Left hindlimb (tissue), 1 donor: ENCODE measurements around the gene ATP9A.
A peak's percentile ranks its signal among the peaks of the same experiment; 100 is the strongest.
"Not testable (repeated sequence)": the region's sequence is repeated elsewhere in the genome, so short reads cannot be mapped to it uniquely, and the experiment has no call there.

Experiments
- DNase-seq: peaks from one replicate; pipeline ENCODE4 v3.0.0-alpha.2; 2018

The ATP9A gene

DNA sequence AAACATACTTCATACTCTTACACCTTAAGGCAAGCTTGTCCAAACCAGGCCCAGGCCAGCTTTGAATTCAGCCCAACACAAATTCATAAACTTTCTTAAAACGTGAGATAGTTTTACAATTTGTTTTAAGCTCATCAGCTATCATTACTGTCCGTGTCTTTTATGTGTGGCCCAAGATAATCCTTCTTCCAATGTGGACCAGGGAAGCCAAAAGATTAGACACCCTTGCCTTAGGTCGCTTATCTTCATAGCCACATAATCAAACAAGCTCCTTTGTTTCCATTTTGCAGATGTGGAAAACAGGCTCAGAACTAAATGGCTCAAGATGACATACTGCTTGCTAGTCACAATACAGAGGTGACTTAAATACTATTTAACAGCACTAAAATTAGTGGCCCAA, 28.1 kb upstream of the ATP9A start:
- no peak for DNase-seq

DNA sequence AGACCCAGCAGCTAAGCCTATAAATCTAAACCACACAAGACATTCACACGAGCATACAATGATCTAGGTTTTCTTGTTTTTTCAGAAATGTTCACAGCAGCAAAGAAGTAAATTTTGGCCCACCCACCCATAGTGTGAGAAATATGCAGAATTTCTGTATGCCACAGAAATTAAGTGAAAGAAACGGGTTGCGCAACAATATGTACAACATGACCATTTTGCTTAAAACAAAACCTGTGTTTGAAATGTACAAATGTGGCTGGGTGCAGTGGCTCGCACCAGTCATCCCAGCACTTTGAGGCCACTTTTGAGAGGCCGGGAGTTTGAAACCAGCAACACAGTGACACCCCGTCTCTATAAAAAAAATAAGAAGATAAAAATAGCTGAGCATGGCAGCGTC, 24.8 kb upstream of the ATP9A start:
- DNase-seq, result no peak

DNA sequence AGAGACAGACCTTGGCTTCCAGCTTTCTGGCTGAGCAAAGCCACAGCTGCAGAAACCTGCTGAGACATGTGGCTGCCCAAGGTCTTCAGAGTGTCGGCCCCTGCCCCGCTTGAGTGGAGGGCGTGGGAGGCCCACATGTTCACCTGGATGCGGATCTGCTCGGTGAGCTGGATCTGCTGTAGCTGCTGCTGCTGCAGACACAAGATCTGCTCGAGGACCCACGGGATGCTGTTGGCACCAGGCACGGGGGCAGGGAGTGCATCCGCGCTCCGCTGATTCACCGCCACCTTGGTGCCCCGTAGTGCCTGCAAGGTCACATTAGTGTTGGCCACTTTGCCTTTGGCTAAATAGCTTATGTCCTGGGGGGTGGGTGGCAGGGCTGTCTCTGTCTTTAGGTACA, 23.4 kb upstream of the ATP9A start:
- no peak for DNase-seq

DNA sequence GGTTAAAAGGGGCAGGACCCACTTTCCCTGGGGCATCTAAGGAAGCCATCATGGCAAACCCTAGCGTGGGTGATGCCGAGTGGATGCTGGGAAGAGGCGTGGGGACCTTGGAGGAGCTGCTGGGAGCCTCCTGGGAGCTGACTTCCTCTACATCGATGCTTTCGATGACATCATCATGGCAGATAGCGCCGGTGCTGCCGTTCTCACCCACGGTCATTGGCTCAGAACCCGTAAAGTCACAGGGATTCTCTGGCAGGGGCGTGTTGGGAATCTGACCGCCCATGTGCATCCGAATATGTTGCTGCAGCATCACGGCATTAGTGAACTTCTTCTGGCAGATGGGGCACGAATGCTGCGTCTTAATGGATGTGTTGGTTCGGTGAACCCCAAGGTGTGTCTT, 22.1 kb upstream of the ATP9A start:
- no peak for DNase-seq

DNA sequence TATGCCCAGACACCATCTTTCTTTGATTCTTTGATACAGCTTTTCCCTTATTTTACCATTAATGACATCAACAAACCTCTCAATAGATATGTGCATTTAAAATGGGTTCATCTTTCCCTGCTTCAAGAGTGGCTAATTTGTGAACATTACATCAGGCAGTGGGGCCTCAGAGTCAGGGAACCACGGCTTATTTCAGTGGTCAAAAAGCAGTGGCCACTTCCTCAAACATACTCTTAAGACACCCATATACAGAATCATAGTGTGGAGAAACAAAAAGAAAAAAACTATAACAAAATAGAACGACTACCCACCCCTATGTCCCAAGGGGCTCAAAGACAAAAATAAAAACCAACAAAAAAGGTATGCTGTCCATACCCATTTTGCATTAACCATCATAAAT, 21.2 kb upstream of the ATP9A start:
- DNase-seq, result no peak

DNA sequence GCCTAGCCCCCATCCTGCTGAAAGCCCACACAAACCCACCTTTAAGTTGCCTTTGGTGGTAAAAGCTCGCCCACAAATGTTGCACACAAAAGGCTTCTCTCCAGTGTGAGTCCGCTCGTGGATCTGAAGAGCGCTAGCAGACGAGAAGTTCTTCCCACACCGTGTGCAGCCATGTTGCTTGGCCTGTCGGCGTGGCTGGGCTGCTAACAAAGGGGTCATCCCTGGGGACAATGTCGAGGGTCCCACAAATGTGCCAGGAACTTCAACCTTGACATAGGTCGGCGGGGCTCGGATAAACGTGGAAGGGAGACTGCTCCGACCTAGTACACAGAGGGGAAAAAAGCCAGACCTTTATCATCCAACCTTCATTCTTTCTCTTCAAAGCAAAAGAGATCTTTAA, 20.6 kb upstream of the ATP9A start:
- no peak for DNase-seq

DNA sequence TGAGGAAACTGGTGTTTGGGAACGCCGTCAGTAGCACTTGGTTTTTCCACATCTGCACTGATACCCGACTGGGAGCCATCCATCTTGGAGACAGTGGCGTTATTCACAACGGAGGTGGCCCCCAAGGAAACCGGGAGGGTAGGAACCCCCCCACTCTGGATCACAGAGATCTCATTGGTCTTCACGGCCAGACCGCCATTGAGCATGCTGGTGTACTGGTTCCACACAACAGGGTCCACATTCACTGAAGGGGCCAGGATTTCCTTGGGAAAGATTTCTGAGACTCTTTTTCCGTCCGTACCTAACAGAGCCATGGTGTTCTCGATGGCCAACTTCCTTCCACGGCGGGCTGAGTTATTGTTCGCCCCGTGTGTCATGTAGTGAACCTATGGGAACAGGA, 16.1 kb upstream of the ATP9A start:
- DNase-seq, result no peak

DNA sequence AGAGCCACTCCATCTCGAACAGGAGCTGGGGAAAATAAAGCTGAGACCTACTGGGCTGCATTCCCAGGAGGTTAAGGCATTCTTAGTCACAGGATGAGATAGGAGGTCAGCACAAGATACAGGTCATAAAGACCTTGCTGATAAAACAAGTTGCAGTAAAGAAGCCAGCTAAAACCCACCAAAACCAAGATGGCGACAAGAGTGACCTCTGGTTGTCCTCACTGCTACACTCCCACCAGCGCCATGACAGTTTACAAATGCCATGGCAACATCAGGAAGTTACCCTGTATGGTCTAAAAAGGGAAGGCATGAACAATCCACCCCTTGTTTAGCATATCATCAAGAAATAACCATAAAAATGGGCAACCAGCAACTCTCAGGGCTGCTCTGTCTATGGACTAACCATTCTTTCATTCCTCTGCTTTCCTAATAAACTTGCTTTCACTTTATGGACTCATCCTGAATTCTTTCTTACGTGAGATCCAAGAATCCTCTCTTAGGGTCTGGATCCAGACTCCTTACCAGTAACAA, 10.1 kb upstream of the ATP9A start:
- not testable (repeated sequence) for DNase-seq

DNA sequence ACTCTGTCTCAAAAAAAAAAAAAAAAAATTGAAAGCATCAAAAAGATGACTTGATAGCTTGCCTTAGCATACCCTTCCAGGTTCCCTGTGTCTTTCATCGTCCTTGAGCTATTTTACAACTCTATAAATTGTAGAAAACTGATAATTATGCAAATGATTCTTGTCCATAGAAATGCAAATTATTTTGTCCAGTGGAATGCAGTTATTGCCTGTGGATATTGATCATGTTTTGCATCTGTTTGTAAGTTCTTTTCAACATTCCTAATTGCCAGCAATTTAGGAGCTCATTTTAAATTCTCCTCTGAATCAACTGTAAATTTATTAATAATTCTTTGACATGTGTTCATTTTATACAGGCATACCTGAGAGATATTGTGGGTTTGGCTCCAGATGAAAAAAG, 7.1 kb upstream of the ATP9A start:
- no peak for DNase-seq

DNA sequence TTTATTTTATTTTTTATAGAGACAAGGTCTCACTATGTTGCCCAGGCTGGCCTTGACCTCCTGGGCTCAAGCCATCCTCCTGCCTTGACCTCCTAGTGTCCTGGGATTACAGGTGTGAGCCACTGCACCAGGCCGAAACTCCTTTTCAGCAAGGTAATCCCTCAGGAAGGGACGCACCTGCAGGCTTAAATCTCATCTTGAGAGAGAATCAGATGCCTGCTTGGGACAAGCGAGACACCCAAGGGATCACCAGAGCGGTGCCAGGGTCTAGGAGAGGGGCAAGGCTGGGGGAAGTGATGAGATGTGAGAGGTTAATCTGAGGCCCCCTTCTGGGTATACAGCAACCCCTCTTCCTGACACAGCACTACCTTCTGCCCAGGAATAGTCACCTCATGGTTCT, 4.0 kb upstream of the ATP9A start:
- DNase-seq, result no peak

DNA sequence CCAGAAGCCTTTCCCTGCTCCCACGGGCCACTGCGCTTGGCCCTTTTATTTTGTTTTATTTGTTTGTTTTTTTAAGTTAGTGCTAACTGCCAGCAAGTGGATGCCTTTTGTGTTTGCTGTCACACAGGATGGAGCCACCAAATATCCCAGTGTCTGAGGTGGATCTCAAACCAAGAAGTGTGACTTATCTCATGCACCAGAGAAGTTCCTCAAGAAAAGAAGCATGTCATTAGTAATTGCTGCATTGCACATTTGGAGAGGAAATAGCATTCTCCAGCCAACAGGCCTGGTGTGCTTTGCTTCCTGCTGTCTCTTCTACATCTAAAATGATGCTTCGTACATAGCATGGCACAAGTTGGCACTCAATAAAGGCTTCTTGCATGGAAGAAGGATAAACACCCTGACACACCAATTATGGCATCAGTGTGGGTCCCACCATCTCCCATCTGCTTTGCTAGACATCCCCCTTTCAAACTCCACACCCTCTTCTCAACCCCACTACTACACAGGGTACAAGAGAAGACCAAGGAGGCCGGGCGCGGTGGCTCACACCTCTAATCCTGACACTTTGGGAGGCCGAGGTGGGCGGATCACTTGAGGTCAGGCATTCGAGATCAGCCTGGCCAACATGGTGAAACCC, 1.9 kb upstream of the ATP9A start:
- no peak for DNase-seq

DNA sequence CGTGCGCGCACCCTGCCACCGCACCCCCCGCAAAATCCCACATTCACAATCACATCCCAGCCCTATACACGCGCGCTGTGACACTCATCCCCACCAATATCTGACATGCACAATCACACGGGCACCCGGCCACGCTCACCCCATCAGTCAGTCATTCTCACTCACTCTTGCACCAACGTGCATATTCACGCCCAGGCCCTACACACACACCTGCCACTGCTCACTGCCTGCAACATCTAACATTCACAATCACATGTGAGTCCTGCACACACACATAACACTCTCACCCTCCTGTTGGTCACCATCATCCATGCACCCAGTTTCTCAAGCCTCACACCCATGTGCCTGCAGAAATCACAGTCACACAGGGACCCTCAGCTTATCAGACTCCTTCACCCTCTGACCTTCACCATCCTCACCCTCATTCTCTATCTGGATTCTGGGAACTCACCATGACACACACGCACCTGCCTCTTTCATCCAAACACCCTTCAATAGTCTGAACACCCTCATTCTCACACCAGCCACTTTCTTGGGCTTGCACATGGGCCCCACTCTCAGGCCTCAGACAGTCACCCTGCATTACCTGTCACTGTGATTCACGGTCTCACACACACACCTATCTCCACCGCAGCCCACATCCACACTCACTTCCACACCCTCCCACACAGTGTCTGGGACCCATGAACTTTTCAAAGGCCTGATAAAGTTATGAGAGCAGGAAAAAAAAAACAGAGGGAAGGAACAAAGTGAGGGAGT, 748 bp upstream of the ATP9A start:
- DNase-seq, result no peak

DNA sequence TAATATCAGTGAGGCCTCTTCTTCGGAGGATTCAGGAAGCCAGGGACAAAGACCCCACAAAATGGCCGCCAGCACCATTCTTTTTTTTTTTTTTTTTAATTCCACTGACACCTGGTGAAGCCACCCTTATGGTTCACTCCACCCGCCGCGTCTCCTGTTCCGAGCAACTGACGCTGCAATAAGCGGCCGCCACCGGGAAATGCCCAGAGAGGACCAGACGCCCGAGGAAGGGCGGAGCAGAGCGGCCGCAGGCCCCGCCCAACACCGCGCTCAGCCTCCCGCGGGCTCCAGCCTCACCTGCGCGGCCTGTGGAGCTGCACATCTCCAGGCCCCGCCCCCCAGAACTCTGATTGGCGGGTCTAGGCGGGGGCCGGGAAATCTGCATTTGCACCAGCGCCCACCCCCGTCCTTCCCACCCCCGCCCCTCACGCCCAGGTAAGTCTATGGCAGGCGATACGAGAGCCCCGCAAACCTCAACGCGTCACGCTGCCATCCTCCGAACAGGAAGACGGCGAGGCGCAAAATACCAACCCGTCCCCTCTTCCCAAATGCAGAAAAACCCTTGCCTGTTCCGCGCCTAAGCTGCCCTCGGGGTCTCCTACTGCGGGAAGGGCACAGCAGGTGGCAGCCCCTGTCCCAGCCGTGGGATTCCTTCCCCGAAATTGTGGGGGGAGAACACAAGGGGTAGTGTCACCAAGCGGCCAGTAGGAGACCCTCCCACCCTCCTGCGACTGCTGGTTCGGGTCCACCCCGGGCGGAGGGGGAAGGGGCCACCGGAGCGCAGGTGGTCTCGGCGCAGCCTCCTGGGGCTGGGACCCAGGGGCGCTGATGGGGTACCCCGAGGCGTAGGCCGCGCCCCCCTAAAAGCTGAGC, 960 bp downstream of the ATP9A start:
- DNase-seq, result peak; percentile 48

DNA sequence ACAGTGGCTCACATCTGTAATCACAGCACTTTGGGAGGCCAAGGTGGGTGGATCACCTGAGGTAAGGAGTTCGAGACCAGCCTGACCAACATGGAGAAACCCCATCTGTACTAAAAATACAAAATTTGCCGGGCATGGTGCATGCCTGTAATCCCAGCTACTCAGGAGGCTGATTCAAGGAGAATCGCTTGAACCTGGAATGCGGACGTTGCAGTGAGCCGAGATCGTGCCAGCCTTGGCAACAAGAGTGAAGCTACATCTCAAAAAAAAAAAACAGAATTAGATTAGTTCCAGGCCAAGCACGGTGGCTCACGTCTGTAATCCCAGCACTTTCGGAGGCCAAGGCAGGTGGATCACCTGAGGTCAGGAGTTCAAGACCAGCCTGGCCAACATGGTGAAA, 2.8 kb downstream of the ATP9A start:
- DNase-seq, result not testable (repeated sequence)

DNA sequence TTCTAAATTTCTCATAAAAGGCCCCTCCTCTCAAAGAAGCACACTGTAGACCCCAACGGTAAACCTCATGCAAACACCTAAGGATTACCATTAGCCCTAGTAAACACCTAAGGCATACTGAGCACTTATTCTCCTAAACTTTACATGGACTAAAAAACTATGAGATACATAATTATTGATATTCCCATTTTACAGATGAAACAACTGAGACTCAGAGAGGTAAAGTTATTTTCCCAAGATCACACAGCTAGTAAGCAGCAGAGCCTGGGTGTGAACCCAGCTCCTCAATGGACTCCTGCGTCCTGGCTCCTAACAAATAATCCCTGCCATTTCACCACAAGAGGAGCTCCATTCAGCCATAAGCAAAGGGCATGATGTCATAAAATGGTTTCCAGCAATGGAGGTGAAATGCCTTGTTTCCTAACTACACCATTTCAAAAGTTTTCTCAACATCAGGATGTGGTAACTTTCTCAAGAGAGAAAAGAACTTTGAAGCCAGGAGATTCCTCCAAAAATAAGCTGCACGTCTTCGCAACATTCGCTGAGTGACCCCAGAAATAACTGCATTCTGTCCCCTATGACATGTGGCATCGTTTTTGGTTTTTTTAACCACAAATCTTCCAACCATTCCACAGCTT, 4.1 kb downstream of the ATP9A start:
- DNase-seq, result no peak

DNA sequence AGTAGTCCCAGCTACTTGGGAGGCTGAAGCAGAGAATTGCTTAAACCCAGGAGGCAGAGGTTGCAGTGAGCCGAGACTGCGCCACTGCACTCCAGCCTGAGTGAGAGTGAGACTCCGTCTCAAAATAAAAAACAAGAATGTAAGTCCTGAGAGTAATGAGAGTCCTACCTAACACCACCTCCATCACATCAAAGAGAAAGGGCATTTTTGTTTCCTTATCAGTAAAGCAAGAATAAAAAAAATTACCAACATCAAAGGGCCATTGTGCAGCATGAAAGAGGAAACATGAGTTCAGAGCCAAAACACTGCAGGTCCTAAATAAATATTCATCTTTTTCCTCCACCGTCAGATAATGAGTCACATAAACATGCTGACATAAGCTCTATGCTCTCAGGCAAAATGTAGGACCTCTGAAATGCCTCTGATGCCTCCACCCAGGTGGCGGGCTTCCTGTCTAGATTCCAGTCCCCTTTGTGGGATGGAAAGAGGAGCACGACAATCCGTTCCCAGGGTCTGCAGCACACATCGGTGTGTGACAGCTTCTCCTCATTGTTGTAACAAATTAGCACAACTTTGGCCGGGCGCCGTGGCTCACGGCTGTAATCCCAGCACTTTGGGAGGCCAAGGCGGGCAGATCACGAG, 7.2 kb downstream of the ATP9A start:
- DNase-seq, result no peak

DNA sequence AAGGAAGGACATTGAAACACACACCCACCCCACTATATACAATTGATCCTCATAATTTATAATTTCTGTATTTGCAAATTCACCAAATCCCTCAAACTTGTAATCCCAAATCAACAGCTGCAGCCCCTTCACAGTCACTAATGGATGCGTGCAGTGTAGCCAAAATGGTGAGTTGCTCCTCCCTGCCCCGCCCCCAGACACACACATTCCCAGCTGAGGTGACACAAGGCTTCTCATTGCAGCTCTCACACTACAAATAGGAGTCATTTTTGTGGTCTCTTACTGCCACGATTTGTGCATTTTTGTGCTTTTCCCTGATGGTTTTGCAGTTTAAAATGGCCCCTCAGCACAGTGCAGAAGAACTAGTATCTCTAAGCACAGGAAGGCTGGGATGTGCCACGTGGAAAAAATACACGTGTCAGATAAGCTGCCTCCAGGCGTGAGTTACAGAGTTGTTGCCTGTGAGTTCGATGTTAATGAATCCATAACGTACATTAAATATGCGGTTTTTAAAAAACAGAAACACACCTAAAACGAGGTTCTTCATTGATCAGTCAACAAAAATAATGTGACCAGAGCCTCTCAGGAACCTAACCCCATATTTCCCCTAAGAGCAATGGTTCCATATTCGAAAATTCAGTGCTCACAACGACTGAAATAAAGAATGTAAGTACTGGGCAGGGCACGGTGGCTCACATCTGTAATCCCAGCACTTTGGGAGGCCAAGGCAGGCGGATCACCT, 8.2 kb downstream of the ATP9A start:
- DNase-seq, result no peak

DNA sequence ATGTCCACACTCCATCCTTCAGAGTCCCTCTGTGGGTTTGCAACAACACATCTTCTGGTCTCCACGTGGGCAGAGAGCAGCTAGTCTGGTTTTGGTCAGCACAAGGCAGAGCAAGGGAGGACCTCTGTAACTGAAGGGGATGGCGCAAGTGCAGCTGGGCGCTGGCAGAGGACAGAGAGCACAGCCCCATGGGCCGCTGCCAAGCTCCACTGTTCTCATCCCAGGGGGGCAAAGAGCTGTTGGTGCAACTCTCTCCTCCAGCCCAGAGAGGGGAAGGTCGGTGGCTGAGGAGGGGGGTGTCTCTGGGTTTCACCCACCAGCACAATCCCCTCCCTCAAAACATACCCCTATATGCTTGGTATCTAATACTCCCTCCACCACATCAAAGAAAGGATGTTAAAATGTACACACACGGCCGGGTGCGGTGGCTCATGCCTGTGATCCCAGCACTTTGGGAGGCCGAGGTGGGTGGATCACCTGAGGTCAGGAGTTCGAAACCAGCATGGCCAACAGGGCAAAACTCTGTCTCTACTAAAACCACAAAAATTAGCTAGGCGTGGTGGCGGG, 9.1 kb downstream of the ATP9A start:
- DNase-seq, result no peak

DNA sequence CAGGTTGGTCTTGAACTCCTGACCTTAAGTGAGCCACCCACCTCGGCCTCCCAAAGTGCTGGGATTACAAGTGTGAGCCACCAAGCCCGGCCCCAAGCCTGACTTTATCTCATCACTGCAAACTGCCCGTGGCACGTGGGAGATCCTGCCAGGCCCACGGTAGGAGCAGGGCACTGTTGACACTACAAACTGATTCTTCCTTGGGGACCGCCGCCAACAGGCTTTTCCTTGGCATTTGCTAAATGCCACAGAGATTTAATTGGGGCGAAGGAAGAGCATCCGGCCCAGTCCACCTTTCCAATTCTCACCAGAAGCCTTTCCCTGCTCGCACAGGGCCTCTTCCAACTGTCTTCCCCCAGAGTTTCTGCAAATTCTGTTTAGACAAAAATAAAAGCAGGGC, 11.0 kb downstream of the ATP9A start:
- no peak for DNase-seq

DNA sequence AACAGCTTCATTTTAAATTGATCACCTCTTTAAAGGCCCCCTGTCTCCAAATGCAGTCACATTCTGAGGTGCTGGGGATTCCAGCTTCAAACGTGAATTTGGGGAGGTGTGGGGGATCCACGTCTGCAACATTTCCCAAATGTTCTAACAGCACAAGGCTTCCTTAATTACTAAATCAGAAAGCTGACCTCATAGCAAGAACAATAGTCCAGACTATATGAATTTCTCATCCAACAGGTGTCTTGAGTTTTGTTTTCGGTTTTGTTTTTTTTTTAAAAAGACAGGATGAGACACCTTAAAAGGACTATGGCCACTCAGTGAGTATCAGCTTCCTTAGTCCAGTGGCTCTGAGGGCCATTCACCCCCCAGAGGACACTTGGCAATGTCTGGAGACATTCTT, 11.5 kb downstream of the ATP9A start:
- no peak for DNase-seq

DNA sequence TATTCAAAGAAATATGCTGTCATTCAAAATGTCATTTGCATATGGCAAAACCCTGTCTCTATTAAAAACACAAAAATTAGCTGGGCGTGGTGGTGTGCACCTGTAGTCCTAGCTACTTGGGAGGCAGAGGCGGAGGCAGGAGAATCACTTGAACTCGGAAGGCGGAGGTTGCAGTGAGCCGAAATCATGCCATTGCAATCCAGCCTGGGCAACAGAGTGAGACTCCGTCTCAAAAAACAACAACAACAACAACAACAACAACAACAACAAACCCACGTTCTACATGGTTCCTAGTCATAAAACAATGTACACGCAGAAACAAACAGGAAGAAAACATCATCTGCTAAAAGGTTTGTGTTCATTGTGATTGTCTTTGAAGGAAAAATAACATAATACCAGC, 15.0 kb downstream of the ATP9A start:
- not testable (repeated sequence) for DNase-seq
